NCI-H187 (cell line): ENCODE measurements around the gene SPSB3.

ENCODE experiments used
- DNase-seq, 2 experiments: peaks; one replicate each; lab custom pipeline; 2025; lab: John Stamatoyannopoulos, UW

SPSB3 gene

DNA sequence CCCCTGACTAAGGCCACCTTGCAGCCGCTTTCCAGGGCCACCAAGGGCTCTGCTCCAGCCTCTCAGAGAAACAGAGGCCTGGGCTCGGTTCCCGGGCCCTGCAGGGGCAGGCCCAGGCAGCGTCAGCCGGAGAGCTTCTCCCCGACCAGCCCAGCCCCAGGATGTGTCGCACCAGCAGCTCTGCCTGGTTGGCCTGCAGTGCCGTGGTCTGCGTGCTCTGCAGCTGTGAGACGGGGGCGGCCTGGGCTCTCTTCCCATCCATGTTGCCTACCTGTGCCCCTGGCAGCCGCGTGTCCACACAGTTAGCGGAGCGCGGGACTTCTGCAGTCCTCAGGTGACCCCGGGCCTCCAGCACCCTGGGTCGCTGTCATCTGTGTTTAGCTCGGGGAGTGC, 6.3 kb upstream of the SPSB3 start:
- no peak for DNase-seq

DNA sequence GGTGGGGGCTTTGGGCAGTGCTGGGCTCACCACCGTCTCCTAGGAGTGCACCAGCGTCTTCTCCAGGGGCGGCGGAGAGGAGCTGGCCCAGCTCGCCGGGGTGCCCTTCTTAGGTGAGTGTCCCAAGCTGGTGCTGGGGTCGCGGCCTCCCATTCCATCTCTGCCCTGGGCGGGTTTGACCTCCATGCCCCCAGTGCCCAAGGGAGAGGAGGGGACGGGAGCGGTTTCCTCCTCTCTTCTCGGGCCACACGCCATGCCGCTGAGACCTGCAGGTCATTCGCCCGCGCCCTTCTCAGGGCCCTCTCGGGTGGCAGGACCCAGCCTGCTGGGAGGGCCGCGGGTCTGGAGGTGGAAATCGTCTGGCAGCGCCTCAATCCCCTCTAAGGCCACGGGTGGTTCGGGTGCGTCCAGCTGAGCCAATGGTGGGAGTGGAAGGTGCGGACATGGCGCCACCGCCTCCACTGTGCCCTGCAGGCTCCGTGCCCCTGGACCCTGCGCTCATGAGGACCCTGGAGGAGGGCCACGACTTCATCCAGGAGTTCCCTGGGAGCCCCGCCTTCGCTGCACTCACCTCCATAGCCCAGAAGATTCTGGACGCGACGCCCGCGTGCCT, 5.8 kb upstream of the SPSB3 start:
- DNase-seq: no peak

DNA sequence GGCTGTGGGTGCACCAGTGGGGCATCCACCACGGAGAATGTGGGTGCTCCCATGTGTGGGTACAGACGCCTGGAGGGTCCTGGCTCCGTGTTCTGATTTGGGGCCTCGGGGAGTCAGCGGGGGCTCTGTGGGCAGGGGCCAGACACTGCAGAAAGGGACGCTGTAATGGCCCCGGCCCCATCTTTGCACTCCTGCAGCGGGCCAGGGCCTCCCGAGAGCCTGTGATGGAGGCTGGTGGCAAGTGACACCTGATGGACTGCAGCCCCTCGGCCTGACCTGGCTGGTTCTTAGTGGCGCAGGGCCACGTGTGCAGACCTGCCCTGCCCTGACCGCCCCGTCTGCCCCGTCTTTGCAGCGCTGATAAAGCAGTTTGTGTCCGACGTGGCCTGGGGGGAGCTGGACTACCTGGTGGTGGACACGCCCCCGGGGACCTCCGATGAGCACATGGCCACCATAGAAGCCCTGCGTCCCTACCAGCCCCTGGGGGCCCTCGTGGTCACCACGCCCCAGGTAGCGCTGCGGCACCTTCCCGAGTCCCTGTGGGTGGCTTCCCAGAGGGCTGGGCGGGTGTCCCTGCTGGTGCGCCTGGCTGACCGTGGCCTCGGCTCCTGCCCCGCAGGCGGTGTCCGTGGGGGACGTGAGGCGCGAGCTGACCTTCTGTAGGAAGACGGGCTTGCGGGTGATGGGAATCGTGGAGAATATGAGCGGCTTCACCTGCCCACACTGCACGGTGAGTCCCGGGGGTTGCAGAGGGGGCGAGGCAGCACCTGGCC, 5.1 kb upstream of the SPSB3 start:
- no peak for DNase-seq

DNA sequence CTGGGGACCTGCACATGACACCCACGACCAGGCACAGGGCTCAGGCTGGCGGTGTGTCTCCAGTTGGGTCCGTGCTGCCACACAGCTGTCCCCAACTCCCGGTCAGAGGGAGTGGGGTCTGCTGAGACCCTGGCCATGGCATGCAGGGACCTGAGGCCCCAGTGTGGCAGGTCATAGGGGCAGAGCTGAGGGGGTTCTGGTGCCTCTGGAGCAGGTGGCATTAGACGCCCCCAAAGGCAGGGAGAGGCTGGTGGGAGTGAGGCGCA, 4.6 kb upstream of the SPSB3 start:
- no peak for DNase-seq

DNA sequence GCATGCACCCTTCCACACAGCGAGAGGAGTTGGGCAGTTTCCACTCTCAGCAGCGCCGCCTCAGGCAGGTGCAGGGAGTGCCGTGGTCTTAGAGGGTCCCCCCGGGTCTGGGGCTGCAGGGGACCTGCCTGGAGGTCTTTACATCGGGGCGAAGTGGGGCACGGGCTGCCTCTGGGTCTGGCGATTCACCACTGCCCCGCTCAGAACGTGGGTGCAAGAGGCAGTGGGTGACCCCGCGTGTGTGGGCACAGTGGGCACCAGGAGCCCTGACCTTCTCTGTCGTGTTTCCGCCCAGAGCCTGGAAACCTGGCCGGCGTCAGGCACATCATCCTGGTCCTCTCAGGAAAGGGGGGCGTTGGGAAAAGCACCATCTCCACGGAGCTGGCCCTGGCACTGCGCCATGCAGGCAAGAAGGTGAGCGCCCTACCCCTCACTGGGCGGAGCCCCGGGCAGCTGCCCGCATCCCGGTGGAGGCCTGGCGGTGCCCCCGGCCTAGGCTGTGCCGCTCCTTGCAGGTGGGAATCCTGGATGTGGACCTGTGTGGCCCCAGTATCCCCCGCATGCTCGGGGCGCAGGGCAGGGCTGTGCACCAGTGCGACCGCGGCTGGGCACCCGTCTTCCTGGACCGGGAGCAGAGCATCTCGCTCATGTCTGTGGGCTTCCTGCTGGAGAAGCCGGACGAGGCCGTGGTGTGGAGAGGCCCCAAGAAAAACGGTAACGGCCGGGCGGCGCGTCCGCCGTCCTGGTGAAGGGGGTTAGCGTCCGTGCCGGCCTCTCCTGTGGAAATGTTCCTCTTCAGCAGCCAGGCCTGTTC, 4.1 kb upstream of the SPSB3 start:
- no peak for DNase-seq

DNA sequence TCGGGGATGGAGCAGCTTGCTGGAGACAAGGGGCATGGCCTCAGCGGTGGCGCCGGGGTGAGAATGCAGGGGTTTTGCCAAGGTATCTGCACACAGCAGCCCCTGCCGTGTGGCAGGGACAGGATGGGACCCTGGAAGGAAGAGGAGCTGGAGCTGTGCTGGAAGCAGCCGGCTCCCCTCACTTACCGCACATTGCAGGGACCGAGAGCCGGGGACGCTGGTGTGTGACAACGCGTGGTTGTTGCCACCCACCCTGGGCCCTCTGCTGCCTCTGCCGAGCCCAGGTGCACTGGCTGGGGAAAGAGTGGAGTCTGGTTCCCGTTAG, 3.4 kb upstream of the SPSB3 start:
- DNase-seq: no peak

DNA sequence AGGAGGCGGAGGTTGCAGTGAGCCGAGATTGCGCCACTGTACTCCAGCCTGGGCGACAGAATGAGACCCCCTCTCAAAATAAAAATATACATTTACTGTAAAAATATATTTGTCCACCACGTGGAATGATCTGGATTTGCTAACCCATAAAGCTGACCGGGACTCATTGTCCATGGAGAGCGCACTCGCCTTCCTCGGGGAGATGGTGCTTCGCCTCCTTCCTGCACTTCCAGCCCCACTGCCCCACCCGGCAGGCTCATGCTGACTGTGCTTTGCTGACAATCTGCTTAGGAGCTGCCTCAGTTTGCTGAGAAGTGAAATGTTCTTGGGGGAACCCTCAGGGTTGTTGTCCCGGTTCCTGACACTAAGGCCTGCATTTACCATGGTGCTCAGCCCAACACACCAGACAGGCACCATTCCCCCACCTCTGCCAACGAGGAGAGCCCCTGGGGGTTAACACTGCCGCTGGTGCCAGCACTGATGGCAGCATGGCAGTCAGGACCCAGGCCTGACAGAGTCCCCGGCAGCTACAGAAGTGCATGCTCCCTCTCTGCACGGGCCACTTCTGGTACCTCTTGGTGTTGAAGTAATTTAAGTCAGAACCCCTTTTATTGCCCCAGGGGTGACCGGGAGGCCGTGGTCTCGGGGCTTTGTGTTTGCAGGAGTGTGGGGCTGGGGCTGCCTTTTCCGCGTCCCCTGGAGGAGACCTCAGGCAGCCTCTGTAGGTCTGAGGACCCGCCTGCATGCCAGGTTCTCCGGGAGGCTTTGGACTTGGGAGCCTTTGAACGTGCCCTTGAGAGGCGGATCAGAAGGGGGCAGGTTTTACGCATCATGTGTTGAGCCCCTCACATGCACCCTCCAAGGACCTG, 2.8 kb upstream of the SPSB3 start:
- no peak for DNase-seq

DNA sequence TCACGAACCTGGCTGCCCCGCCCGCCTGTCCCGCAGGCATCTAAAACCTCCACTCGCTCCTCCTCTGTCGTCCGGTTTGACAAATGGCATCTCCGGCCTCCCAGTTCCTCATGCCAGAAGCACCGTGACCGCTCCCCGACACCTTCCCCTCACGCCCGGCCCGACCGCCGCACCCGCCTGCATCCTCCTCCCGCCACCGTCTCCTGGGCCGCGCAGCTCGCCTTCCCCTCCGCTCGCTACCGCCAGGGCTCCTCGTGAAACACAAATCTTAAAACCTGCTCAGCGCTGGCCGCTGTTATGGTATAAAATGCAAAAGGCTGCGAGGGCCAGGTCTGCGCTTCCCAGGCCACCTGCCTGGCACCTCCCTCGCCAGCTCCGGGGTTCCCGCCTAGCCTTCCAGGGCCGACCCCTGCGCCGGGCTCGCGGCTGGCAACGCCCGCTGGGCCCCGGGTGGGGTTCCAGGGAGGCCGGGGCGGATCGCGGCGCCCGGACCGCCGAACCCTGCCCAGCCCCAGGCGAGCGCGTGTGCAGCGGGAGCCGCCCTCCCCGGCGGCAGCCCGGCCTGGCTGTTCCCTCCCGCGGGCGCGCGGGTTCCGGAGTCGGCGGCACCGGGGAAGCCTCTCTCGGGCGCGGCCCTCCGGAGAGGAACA, 488 bp downstream of the SPSB3 start:
- DNase-seq: no peak

DNA sequence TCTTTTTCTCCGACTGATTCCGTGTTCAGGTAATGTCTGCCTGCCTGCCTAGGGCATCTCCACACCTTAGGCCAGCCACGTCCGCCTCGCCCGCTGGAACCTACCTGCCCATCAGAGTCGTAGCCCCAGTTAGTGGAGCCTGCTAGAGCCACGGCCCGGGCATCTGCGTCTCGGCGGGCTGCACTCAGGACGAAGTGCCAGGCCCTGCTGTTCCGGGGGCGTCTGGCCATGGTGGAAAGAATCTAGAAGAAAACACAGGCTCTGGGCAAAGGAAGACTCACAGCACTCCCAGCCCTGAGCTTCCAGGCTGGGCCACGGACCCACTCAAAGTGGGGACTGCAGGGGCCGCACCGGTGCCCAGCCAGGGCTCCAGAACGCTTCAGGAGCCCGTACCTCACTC, 1.1 kb downstream of the SPSB3 start:
- DNase-seq: no peak

DNA sequence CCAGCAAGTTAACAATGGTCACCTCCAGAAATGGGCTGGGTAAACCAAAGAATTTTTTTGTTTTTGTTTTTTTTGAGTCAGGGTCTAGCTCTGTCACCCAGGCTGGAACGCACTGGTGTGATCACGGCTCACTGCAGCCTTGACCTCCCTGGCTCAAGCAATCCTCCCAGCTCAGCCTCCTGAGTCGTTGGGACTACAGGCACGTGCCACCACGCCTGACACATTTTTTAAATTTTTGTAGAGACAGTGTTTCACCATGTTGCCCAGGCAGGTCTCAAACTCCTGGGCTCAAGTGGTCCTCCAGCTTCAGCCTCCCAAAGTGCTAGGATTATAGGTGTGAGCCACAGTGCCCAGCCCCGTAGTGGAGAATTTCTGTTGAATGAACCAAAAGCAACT, 1.7 kb downstream of the SPSB3 start:
- no peak for DNase-seq

DNA sequence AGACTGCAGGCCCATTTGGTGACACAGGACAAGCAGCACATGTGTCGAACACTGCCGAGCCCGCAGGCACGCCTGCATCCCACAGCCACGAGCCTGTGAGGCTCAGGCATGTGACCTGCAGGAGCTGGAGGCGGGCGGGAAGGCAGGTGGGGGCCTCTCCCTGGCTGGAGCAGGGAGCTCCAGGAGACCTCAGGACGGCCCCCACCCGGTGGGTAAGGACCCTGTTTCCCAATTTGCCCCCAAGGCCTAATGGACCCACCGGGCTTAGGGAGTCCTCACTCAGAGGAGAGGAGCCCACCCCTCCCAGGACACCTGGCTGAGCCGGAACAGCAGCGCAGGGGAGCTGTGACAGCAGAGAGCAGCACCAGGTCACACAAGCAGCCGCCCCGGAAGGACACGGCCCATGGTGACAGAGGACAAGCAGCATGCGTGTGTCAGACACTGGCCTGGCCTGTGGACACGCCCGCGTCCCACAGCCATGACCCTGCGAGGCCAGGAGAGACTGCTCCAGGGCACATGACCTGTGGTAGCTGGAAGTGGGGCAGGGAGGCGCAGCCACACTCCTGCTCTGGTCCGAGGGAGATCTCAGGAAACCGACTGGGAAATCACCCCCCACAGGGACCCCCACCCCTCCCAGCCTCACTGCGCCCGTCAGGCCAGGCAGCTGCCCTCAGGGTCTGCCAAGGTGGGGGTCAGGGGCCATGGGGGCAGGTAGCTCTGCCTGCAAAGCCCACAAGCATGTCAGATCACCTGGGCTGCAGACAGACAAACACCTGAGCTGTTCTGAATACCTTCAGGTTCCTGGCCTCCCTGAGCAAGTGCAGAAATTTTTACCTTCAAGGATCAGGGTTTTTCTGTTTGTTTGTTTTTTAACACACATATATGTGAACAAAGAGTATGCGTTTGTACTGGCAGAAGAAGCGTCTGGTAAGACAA, 2.4 kb downstream of the SPSB3 start:
- DNase-seq: no peak

DNA sequence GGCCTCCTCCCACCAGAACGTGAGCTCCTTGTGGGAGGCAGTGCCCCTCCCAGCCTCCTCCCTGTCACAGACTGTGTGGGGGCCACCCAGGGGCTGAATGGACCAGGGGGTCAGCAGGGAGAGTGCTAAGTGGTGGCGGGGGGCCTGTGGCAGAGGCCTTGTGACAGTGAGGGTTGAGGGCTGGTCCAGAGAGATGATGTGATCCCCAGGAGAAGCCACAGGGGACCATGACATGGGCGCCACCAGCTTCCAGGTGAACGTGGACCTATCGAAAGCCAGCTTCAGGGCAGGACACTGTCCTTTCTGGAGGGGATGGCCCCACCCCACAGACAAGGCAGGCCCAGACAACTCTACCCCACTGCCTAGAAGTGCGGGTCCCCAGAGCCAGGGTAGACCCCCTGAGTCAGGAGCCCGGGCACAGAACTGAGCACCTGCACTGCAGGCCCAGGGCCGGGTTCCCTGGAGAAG, 3.1 kb downstream of the SPSB3 start:
- DNase-seq: no peak

DNA sequence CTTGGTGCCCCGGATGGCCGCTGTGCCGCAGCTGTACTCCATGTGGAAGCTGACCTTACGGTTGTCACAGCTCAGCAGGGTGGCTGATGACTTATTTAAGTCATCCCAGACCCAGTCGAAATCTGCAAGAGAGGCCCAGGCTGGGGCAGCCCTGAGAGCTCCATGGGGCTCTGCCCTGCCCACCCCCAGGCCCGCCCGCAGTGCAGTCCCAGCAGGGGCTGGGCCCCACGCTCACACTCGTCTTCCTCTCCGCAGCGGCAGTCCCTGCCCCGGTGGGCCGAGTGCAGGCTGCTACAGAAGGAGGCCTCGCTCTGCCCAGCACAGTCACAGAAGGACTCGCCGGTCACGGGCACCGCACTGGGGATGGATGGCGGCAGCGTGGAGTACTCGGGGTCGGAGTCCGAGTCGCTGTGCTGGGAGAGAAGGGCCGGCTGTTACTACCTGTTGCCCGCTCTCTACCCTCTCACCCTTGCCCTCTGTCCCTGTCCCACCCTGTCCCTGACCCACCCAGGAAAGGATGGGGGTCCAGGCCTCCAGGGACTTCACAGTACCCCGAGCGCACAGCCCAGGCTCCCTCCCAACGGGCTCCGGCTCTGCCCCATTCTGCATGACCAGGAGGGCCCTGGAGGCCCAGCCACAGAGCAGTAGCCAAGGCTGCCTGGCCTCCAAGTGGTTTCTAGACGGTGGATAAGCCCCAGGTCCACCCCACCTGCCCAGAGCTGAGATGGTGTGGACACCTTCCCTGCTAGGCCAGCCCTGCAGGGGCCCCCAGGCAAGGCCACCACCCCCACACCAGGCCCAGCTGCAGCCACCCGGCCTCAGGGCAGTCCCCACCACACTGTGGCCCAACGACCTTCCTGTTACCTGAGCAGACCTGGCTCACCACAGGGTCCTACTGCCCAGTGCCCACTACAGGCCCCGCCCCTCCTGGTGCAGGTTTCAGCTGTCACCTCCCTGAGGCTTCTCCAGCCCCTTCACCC, 3.9 kb downstream of the SPSB3 start:
- no peak for DNase-seq

DNA sequence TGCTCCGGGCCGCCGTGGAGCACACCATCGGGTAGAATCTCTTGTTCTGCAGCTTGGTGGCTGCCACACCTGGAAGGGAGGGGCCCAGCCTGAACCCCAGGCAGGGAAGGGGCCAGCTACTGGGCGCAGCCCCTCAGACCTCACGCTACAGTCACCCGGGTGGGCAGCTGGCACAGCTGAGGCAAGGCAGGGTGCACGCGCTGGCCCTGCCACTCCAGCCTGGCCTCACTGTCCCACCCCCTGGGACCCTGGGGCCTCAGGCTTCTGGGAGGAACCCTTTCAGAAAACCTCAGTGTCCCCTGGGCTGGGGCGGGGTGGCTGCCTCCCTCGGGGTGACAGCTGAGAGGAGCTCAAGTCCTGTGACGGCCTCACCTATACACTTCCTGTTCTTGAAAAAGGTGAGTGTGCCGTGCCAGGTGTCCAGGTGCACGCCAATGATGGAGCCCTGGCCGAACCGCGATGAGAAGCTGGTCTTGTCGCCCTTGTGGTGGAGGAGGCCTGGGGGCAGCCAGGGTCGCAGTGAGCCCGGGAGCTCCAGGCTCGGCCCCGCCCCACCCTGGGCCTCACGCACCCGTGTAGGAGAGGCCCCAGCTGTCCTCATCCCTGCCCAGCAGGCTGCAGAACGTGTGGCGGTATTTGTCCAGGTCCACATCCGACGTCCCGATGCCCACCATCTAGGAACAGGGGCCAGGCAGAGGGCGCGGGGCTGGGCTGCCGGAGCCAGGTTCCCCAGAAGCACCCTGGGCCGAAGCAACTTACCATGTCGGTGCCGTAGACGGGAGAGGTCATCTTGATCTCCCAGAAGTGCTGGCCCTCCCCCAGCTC, 4.8 kb downstream of the SPSB3 start:
- DNase-seq: no peak

DNA sequence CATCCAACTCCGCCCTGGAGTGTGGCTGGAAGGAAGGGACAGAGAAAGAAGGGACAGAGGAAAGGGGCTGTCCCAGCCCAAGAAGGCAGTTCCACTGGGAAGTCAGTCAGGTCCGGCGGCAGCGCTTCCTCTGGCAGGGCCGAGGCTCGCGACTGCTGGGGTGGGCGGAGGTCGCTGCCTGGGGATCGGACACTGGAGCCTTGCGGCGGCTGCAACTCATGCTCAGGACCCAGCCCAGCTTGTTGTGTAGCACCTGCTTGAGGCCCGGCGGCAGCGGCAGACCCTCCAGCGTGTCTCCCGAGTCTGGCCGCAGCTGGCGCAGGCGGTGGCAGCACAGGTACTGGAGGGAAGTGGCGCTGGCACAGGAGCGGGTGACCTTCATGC, 5.4 kb downstream of the SPSB3 start:
- DNase-seq: no peak

DNA sequence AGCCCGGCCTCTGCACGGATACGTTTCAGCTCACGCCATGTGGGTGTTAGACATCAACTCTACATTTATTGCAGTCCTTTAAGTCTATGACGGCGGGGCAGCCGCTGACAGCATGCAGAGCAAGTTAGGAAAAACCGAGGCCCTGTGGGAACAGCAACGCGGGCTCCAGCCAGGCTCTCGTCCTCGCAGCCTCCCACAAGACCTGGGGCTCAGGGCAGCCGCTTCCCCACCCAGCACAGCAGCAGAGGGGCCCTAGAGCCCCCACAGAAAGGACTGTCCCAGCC, 5.8 kb downstream of the SPSB3 start:
- DNase-seq: no peak

DNA sequence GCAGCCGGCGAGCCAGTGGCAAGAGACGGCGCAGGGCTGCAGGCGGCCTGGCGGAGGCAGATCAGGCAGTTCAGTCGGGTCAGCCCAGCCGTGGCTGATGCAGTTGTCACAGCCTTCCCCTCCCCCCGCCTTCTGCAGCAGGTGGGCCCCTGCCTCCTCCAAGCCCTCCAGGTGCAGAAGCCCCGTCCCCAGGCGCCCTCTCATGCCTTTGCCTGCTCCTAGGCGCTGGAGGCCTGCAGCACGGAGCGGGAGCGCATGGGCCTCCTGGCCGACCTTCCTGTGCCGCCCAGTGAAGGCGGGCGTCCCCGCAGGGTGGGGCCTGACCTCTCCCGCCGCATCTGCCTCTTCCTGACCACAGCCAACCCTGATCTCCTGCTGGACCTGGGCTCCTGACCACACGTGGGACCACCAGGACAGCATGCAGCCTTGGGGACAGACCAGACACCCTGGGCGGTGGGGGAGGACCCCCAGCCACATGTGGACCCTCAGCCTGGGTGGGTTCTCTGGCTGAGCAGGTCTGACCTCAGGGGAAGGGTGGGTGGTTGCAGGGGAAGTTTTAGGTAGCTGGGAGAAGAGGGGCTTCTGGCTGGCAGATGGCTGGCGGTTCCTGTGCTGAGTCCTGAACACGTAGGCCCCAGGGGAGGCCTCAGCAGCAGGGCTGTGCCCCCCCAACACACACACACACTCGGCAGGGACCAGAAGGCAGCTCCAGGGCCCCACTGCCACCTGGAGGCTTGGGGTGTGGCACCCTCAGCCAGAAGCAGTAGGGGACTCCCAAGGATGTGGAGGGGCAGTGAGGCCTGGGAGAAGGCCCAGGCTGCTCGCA, 6.3 kb downstream of the SPSB3 start:
- no peak for DNase-seq
